ENCODE data around the gene RAB40A. TPM values are rescaled to one million over a fixed set of nuclear protein-coding genes. Genes with fewer than 3 reads are reported as not detected.

The RAB40A gene
- total RNA-seq, 1 experiment from 2014 or later = not detected

DNA sequence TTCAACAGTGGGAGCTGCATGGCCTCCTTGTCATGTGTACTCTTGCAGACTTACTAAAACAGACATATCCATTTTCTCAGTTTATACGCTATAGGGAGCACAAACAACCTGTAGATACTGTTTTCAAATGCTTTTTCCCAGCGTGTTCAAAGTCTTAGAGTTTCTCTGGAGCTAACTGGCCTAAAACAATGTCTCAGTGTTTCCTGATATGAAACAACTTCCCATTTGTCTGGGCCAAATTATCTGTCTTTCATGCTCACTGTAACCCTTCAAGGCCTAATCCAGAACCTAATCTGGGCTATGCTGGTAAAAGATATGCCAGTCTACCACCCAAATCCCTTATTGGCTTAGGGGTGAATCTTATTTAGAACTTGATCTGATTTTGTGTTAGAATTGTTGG, 38.8 kb downstream of the RAB40A start:
- no TSS peak for BruUV-seq (replicated peaks)
- intact Hi-C loops (cut with micrococcal nuclease) = no loop called here

DNA sequence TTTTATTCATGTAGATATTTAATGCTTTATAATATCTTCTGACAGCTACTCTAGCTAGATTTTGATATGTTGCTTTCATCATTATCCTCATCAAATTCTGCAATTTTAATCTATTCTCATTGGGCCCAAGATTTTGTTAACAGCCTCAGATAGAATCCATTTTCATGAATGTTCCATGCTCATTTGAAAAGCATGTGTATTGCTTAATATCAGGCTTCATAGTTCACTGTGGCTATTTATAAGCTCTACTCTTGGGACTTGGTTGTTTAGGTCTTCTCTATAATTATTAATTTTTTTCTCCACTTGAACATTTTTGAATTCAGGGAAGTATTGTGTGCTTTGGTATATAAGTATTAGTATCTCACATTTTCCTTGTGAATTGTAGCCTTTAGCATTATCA, 41.8 kb downstream of the RAB40A start:
- Histone ChIP-seq H3K9me3 (ENCODE audit: control insufficient read depth in 1 of 2, insufficient read depth in 1 of 2, low read depth in 1 of 2, low read length in 2 of 2) (no peaks in the 10 kb centered on the region), H3K79me2 (ENCODE audit: insufficient read depth, low read length) (no peaks in the 10 kb centered on the region), H3K9ac (ENCODE audit: low read length) (no peak overlapping the region), H3K4me3 (replicated peaks in 1 of 2; ENCODE audit: low read depth in 1 of 2, low read length in 2 of 2) (no peak overlapping the region), H3K36me3 (ENCODE audit: control insufficient read depth in 1 of 2, insufficient read depth in 2 of 2, low read length in 2 of 2) (no peaks in the 10 kb centered on the region), H4K20me1 (ENCODE audit: insufficient read depth) (no peaks in the 10 kb centered on the region), H3K27me3 (ENCODE audit: insufficient read depth, low read length) (no peaks in the 10 kb centered on the region), H3K4me2 (ENCODE audit: low read length) (no peak overlapping the region), H2AFZ (ENCODE audit: low read depth, low read length, poor library complexity, severe bottlenecking) (no peak overlapping the region), H3K9me2 (ENCODE audit: insufficient read depth) (no peaks in the 10 kb centered on the region), H3K27ac (ENCODE audit: low read depth, low read length) (no peak overlapping the region), H3K4me1 (ENCODE audit: control insufficient read depth in 1 of 2, insufficient read depth in 2 of 2, low read length in 2 of 2) (no peaks in the 10 kb centered on the region)
- POLR2A ChIA-PET = no interaction called here
- BruUV-seq (replicated peaks) = no TSS peak
- CTCF ChIA-PET = no interaction called here
- ATAC-seq (no peak), DNase-seq (ENCODE audit: low read depth, low spot score) (no peak)
- intact Hi-C loops (cut with micrococcal nuclease) = no loop called here
- TF ChIP-seq SRF (IDR thresholded peaks at IDR 0.05; ENCODE audit: low read depth) (no peak), CEBPB (IDR thresholded peaks at IDR 0.05; ENCODE audit: low read depth) (no peak), POLR2AphosphoS5 (IDR thresholded peaks at IDR 0.05; ENCODE audit: low read depth, low read length) (no peak), EZH2phosphoT487 (IDR thresholded peaks at IDR 0.05; ENCODE audit: borderline replicate concordance) (no peak)
- TF ChIP-seq, protein P1, sequence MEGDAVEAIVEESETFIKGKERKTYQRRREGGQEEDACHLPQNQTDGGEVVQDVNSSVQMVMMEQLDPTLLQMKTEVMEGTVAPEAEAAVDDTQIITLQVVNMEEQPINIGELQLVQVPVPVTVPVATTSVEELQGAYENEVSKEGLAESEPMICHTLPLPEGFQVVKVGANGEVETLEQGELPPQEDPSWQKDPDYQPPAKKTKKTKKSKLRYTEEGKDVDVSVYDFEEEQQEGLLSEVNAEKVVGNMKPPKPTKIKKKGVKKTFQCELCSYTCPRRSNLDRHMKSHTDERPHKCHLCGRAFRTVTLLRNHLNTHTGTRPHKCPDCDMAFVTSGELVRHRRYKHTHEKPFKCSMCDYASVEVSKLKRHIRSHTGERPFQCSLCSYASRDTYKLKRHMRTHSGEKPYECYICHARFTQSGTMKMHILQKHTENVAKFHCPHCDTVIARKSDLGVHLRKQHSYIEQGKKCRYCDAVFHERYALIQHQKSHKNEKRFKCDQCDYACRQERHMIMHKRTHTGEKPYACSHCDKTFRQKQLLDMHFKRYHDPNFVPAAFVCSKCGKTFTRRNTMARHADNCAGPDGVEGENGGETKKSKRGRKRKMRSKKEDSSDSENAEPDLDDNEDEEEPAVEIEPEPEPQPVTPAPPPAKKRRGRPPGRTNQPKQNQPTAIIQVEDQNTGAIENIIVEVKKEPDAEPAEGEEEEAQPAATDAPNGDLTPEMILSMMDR (IDR thresholded peaks at IDR 0.05 in 2 of 3, conservative IDR thresholded peaks at IDR 0.05 in 1 of 3; ENCODE audit: borderline replicate concordance in 1 of 3, insufficient read depth in 1 of 3, low read depth in 2 of 3, low read length in 2 of 3) = no peak
- RAD21 ChIA-PET (ENCODE audit: low non-redundant PET in 1 of 2, low total read pairs in 2 of 2, uncharacterized antibody in 2 of 2, unreplicated experiment in 2 of 2) = no interaction called here

More for the DNA sequence above, 38.8 kb downstream of the RAB40A start:
- Histone ChIP-seq H3K27me3 (ENCODE audit: insufficient read depth, low read length) (no peaks in the 10 kb centered on the region), H3K4me3 (replicated peaks in 1 of 2; ENCODE audit: low read depth in 1 of 2, low read length in 2 of 2) (no peak overlapping the region), H3K4me2 (ENCODE audit: low read length) (no peak overlapping the region), H3K27ac (ENCODE audit: low read depth, low read length) (no peak overlapping the region), H3K4me1 (ENCODE audit: control insufficient read depth in 1 of 2, insufficient read depth in 2 of 2, low read length in 2 of 2) (no peaks in the 10 kb centered on the region), H3K36me3 (ENCODE audit: control insufficient read depth in 1 of 2, insufficient read depth in 2 of 2, low read length in 2 of 2) (no peaks in the 10 kb centered on the region), H4K20me1 (ENCODE audit: insufficient read depth) (no peaks in the 10 kb centered on the region), H3K9me2 (ENCODE audit: insufficient read depth) (no peaks in the 10 kb centered on the region), H2AFZ (ENCODE audit: low read depth, low read length, poor library complexity, severe bottlenecking) (no peak overlapping the region), H3K9ac (ENCODE audit: low read length) (no peak overlapping the region), H3K9me3 (ENCODE audit: control insufficient read depth in 1 of 2, insufficient read depth in 1 of 2, low read depth in 1 of 2, low read length in 2 of 2) (no peaks in the 10 kb centered on the region), H3K79me2 (ENCODE audit: insufficient read depth, low read length) (no peaks in the 10 kb centered on the region)
- ChIA-PET RAD21 (ENCODE audit: low non-redundant PET in 1 of 2, low total read pairs in 2 of 2, uncharacterized antibody in 2 of 2, unreplicated experiment in 2 of 2) (no interaction called here), CTCF (no interaction called here), POLR2A (no interaction called here)
- ATAC-seq (no peak), DNase-seq (ENCODE audit: low read depth, low spot score) (no peak)
- TF ChIP-seq POLR2AphosphoS5 (IDR thresholded peaks at IDR 0.05; ENCODE audit: low read depth, low read length) = no peak
- TF ChIP-seq EGR1 (IDR thresholded peaks at IDR 0.05; ENCODE audit: low read depth) = no peak
- TF ChIP-seq ZNF274 (IDR thresholded peaks at IDR 0.05; ENCODE audit: low read depth, low read length) = no peak
- TF ChIP-seq SP1 (IDR thresholded peaks at IDR 0.05; ENCODE audit: low read depth) = no peak
- no peak for TF ChIP-seq ZFX (IDR thresholded peaks at IDR 0.05)
- no peak for TF ChIP-seq JUND (IDR thresholded peaks at IDR 0.05)
- TF ChIP-seq SRF (IDR thresholded peaks at IDR 0.05; ENCODE audit: low read depth) = no peak
- TF ChIP-seq, protein P2, sequence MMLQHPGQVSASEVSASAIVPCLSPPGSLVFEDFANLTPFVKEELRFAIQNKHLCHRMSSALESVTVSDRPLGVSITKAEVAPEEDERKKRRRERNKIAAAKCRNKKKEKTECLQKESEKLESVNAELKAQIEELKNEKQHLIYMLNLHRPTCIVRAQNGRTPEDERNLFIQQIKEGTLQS (IDR thresholded peaks at IDR 0.05) = no peak
- TF ChIP-seq, protein P3, sequence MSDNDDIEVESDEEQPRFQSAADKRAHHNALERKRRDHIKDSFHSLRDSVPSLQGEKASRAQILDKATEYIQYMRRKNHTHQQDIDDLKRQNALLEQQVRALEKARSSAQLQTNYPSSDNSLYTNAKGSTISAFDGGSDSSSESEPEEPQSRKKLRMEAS (IDR thresholded peaks at IDR 0.05) = no peak
- no peak for TF ChIP-seq TCF7L2 (IDR thresholded peaks at IDR 0.05; ENCODE audit: borderline replicate concordance, extremely low read depth, insufficient read depth, insufficient read length)
- no peak for TF ChIP-seq ELF1 (IDR thresholded peaks at IDR 0.05; ENCODE audit: borderline replicate concordance, low read depth)
- no peak for TF ChIP-seq YY1 (IDR thresholded peaks at IDR 0.05; ENCODE audit: extremely low read depth, insufficient replicate concordance, low read depth, low read length)
- no peak for TF ChIP-seq EZH2phosphoT487 (IDR thresholded peaks at IDR 0.05; ENCODE audit: borderline replicate concordance)
- TF ChIP-seq POLR2A (IDR thresholded peaks at IDR 0.05; ENCODE audit: borderline replicate concordance, extremely low read depth, insufficient read depth, insufficient read length) = no peak
- TF ChIP-seq EZH2 (IDR thresholded peaks at IDR 0.05) = no peak
